Activated CD4-positive, alpha-beta memory T cell treated with anti-CD3 and anti-CD28 coated beads for 36 hours (primary cell): ENCODE data around the gene BPIFA2. TPM values are rescaled to one million over a fixed set of nuclear protein-coding genes. Genes with fewer than 3 reads are reported as not detected.
"Not testable (repeated sequence)": the region's sequence is repeated elsewhere in the genome, so short reads cannot be mapped to it uniquely, and the experiment has no call there.

Experiments
- CTCF ChIA-PET: fragments of 350-600 bp; sonication (Branson Sonifier 250); formaldehyde crosslinking; loops from one replicate; lab custom pipeline; 2021; ENCODE audit warnings: antibody characterized with exemption, inconsistent platforms; lab: Charles Lee
- POLR2A ChIA-PET: fragments of 350-600 bp; sonication (Branson Sonifier 250); formaldehyde crosslinking; loops from one replicate; lab custom pipeline; 2021; ENCODE audit warnings: antibody characterized with exemption; lab: Charles Lee
- DNase-seq: peaks from one replicate; pipeline ENCODE4 v3.0.0-alpha.2; 2020
- H3K27ac Mint-ChIP-seq: one replicate; pipeline ENCODE4 v1.8.0; 2021; ENCODE audit warnings: mixed read lengths
- H3K27me3 Mint-ChIP-seq: one replicate; pipeline ENCODE4 v1.8.0; 2021; ENCODE audit warnings: mixed read lengths
- H3K36me3 Mint-ChIP-seq: one replicate; pipeline ENCODE4 v1.8.0; 2021; ENCODE audit warnings: mixed read lengths
- H3K4me1 Mint-ChIP-seq: one replicate; pipeline ENCODE4 v1.8.0; 2021; ENCODE audit warnings: low read depth, mixed read lengths
- H3K4me3 Mint-ChIP-seq: one replicate; pipeline ENCODE4 v1.8.0; 2021; ENCODE audit warnings: mild to moderate bottlenecking, mixed read lengths
- H3K9me3 Mint-ChIP-seq: one replicate; pipeline ENCODE4 v1.8.0; 2021; ENCODE audit warnings: mixed read lengths
- intact Hi-C: fragments of 100-400 bp; cut with micrococcal nuclease; formaldehyde crosslinking; loops from one replicate; pipeline ENCODE4 v1.15.1; 2023
- total RNA-seq, 2 experiments: library from RNA; stranded (reverse); gene quantifications; one replicate each; pipeline ENCODE4 v1.2.3, GENCODE V29; 2021

BPIFA2 gene
- not detected for total RNA-seq

GRCh38 chr20:33167859-33168258, at the start of gene BPIFA2:
Gene BPIFA2 (plus strand): TSS chr20:33168159. CDS start chr20:33169146, 987 bp downstream.
- no peak within 1 kb of the TSS for H3K27ac Mint-ChIP-seq
- peaks cover 9% of the 10 kb centered on the region for H3K27me3 Mint-ChIP-seq
- ChIA-PET POLR2A (no interaction called here), CTCF (interaction anchor here (0.6 kb wide), 1 partner anchor 342 kb away, joined by 3 read pairs; no protein-coding TSS in a partner anchor)
- peaks cover 9% of the 10 kb centered on the region for H3K36me3 Mint-ChIP-seq
- no peaks in the 10 kb centered on the region for H3K4me1 Mint-ChIP-seq
- peaks cover 14% of the 10 kb centered on the region for H3K9me3 Mint-ChIP-seq
- no peak for DNase-seq
- intact Hi-C loops: no loop called here
- H3K4me3 Mint-ChIP-seq: no peak within 1 kb of the TSS

- no peak overlapping the region for H3K27ac Mint-ChIP-seq
- H3K9me3 Mint-ChIP-seq: peaks cover 5% of the 10 kb centered on the region
- H3K4me3 Mint-ChIP-seq: no peak overlapping the region
- peaks cover 5% of the 10 kb centered on the region for H3K27me3 Mint-ChIP-seq
- no peaks in the 10 kb centered on the region for H3K36me3 Mint-ChIP-seq
- POLR2A ChIA-PET: interaction anchor here (0.6 kb wide), 2 partner anchors 347 to 1126 kb away, joined by 3 read pairs; no protein-coding TSS in a partner anchor
- intact Hi-C loops: no loop called here
- H3K4me1 Mint-ChIP-seq: peaks cover 11% of the 10 kb centered on the region
- no peak for DNase-seq
- CTCF ChIA-PET: no interaction called here
Measured at GRCh38 chr20:33119725-33120720, 47.9 kb upstream of the BPIFA2 start.

- POLR2A ChIA-PET: no interaction called here
- Mint-ChIP-seq H3K36me3 (no peaks in the 10 kb centered on the region), H3K27ac (no peak overlapping the region), H3K9me3 (peaks cover 5% of the 10 kb centered on the region), H3K27me3 (peaks cover 12% of the 10 kb centered on the region), H3K4me1 (peaks cover 11% of the 10 kb centered on the region), H3K4me3 (no peak overlapping the region)
- DNase-seq: no peak
- CTCF ChIA-PET: no interaction called here
- intact Hi-C loops: no loop called here
Measured at GRCh38 chr20:33120934-33121333, 47.0 kb upstream of the BPIFA2 start.

GRCh38 chr20:33122297-33122696, 45.7 kb upstream of the BPIFA2 start:
- H3K36me3 Mint-ChIP-seq, POLR2A ChIA-PET, H3K27ac Mint-ChIP-seq, intact Hi-C loops, DNase-seq, H3K9me3 Mint-ChIP-seq, H3K4me3 Mint-ChIP-seq, CTCF ChIA-PET: not testable (repeated sequence)
- Mint-ChIP-seq H3K4me1 (peaks cover 11% of the 10 kb centered on the region), H3K27me3 (peaks cover 14% of the 10 kb centered on the region)

- peaks cover 5% of the 10 kb centered on the region for H3K9me3 Mint-ChIP-seq
- intact Hi-C loops: no loop called here
- peaks cover 11% of the 10 kb centered on the region for H3K4me1 Mint-ChIP-seq
- no peak for DNase-seq
- ChIA-PET POLR2A (no interaction called here), CTCF (no interaction called here)
- no peak overlapping the region for H3K4me3 Mint-ChIP-seq
- H3K27ac Mint-ChIP-seq: no peak overlapping the region
- H3K27me3 Mint-ChIP-seq: peaks cover 18% of the 10 kb centered on the region
- H3K36me3 Mint-ChIP-seq: no peaks in the 10 kb centered on the region
Measured at GRCh38 chr20:33124261-33124660, 43.7 kb upstream of the BPIFA2 start.

GRCh38 chr20:33124994-33125393, 43.0 kb upstream of the BPIFA2 start:
- POLR2A ChIA-PET: no interaction called here
- H3K9me3 Mint-ChIP-seq: peaks cover 5% of the 10 kb centered on the region
- peaks cover 21% of the 10 kb centered on the region for H3K27me3 Mint-ChIP-seq
- H3K27ac Mint-ChIP-seq: no peak overlapping the region
- no peak for DNase-seq
- H3K4me1 Mint-ChIP-seq: peaks cover 6% of the 10 kb centered on the region
- CTCF ChIA-PET: no interaction called here
- no peaks in the 10 kb centered on the region for H3K36me3 Mint-ChIP-seq
- intact Hi-C loops: no loop called here
- no peak overlapping the region for H3K4me3 Mint-ChIP-seq

GRCh38 chr20:33125983-33126382, 42.0 kb upstream of the BPIFA2 start:
- Mint-ChIP-seq H3K36me3 (no peaks in the 10 kb centered on the region), H3K4me1 (no peaks in the 10 kb centered on the region), H3K27ac (no peak overlapping the region), H3K9me3 (no peaks in the 10 kb centered on the region), H3K27me3 (peaks cover 21% of the 10 kb centered on the region), H3K4me3 (no peak overlapping the region)
- no peak for DNase-seq
- ChIA-PET POLR2A (interaction anchor here (0.5 to 0.6 kb wide), 2 partner anchors 352 to 652 kb away, joined by 3 to 4 read pairs; no protein-coding TSS in a partner anchor), CTCF (no interaction called here)
- intact Hi-C loops: no loop called here

- H3K27ac Mint-ChIP-seq: no peak overlapping the region
- no peaks in the 10 kb centered on the region for H3K9me3 Mint-ChIP-seq
- H3K4me1 Mint-ChIP-seq: no peaks in the 10 kb centered on the region
- H3K36me3 Mint-ChIP-seq: no peaks in the 10 kb centered on the region
- DNase-seq: no peak
- POLR2A ChIA-PET: no interaction called here
- CTCF ChIA-PET: no interaction called here
- H3K27me3 Mint-ChIP-seq: peaks cover 21% of the 10 kb centered on the region
- no peak overlapping the region for H3K4me3 Mint-ChIP-seq
- intact Hi-C loops: no loop called here
Measured at GRCh38 chr20:33127422-33128097, 40.4 kb upstream of the BPIFA2 start.

- no peaks in the 10 kb centered on the region for H3K9me3 Mint-ChIP-seq
- no peak for DNase-seq
- no peak overlapping the region for H3K27ac Mint-ChIP-seq
- H3K27me3 Mint-ChIP-seq: peaks cover 16% of the 10 kb centered on the region
- no peak overlapping the region for H3K4me3 Mint-ChIP-seq
- no peaks in the 10 kb centered on the region for H3K4me1 Mint-ChIP-seq
- ChIA-PET CTCF (no interaction called here), POLR2A (no interaction called here)
- intact Hi-C loops: no loop called here
- H3K36me3 Mint-ChIP-seq: no peaks in the 10 kb centered on the region
Measured at GRCh38 chr20:33130568-33131061, 37.3 kb upstream of the BPIFA2 start.

- no peaks in the 10 kb centered on the region for H3K4me1 Mint-ChIP-seq
- no peaks in the 10 kb centered on the region for H3K9me3 Mint-ChIP-seq
- H3K27me3 Mint-ChIP-seq: peaks cover 12% of the 10 kb centered on the region
- no peaks in the 10 kb centered on the region for H3K36me3 Mint-ChIP-seq
- ChIA-PET POLR2A (no interaction called here), CTCF (interaction anchor here (0.7 kb wide), 1 partner anchor 51 kb away, joined by 3 read pairs; no protein-coding TSS in a partner anchor)
- H3K4me3 Mint-ChIP-seq: no peak overlapping the region
- intact Hi-C loops: no loop called here
- DNase-seq: no peak
- H3K27ac Mint-ChIP-seq: no peak overlapping the region
Measured at GRCh38 chr20:33131949-33132473, 35.9 kb upstream of the BPIFA2 start.

- peaks cover 12% of the 10 kb centered on the region for H3K27me3 Mint-ChIP-seq
- no peak overlapping the region for H3K4me3 Mint-ChIP-seq
- H3K4me1 Mint-ChIP-seq: no peaks in the 10 kb centered on the region
- POLR2A ChIA-PET: no interaction called here
- DNase-seq: no peak
- H3K9me3 Mint-ChIP-seq: no peaks in the 10 kb centered on the region
- CTCF ChIA-PET: no interaction called here
- no peak overlapping the region for H3K27ac Mint-ChIP-seq
- no peaks in the 10 kb centered on the region for H3K36me3 Mint-ChIP-seq
- intact Hi-C loops: no loop called here
Measured at GRCh38 chr20:33132513-33133372, 35.2 kb upstream of the BPIFA2 start.
